Measurements from ENCODE around the gene MAFG.

MAFG gene

DNA sequence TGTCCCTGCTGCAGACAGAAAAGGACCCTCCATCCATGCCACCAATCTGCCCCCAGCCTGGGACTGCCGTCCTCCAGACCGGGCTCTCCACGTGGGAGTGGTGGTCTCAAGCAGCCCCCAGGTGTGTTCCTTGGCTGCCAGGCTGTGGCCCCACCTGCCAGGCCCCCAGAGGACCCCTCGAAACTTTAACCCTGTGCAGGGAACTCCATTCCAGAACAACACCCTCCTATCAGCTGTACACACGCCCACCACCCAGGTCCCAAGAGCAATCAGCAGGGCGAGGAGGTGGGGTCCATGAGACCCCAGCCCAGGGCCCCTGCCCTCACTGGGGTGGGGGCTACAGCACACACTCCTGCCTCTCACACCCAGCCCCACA is 8.2 kb upstream of the MAFG start:
- ATAC-seq = no peak
- TF ChIP-seq ZC3H10 (CRISPR knock-in tag; IDR thresholded peaks at IDR 0.05) (no peak), RARB (CRISPR knock-in tag; IDR thresholded peaks at IDR 0.05) (no peak), ZNF70 (CRISPR knock-in tag; IDR thresholded peaks at IDR 0.05) (no peak), ARNTL (CRISPR knock-in tag; IDR thresholded peaks at IDR 0.05; ENCODE audit: borderline replicate concordance, low read depth) (no peak), BACH2 (CRISPR knock-in tag; IDR thresholded peaks at IDR 0.05; ENCODE audit: borderline replicate concordance) (no peak), SNAI2 (CRISPR knock-in tag; IDR thresholded peaks at IDR 0.05) (no peak), ESRRG (CRISPR knock-in tag; IDR thresholded peaks at IDR 0.05) (no peak), ZNF8 (CRISPR knock-in tag; IDR thresholded peaks at IDR 0.05) (no peak), TCF4 (CRISPR knock-in tag; IDR thresholded peaks at IDR 0.05; ENCODE audit: borderline replicate concordance) (no peak)
- TF ChIP-seq, protein P1, sequence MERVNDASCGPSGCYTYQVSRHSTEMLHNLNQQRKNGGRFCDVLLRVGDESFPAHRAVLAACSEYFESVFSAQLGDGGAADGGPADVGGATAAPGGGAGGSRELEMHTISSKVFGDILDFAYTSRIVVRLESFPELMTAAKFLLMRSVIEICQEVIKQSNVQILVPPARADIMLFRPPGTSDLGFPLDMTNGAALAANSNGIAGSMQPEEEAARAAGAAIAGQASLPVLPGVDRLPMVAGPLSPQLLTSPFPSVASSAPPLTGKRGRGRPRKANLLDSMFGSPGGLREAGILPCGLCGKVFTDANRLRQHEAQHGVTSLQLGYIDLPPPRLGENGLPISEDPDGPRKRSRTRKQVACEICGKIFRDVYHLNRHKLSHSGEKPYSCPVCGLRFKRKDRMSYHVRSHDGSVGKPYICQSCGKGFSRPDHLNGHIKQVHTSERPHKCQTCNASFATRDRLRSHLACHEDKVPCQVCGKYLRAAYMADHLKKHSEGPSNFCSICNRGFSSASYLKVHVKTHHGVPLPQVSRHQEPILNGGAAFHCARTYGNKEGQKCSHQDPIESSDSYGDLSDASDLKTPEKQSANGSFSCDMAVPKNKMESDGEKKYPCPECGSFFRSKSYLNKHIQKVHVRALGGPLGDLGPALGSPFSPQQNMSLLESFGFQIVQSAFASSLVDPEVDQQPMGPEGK (CRISPR knock-in tag; IDR thresholded peaks at IDR 0.05; ENCODE audit: borderline replicate concordance) = no peak
- TF ChIP-seq, protein P2, sequence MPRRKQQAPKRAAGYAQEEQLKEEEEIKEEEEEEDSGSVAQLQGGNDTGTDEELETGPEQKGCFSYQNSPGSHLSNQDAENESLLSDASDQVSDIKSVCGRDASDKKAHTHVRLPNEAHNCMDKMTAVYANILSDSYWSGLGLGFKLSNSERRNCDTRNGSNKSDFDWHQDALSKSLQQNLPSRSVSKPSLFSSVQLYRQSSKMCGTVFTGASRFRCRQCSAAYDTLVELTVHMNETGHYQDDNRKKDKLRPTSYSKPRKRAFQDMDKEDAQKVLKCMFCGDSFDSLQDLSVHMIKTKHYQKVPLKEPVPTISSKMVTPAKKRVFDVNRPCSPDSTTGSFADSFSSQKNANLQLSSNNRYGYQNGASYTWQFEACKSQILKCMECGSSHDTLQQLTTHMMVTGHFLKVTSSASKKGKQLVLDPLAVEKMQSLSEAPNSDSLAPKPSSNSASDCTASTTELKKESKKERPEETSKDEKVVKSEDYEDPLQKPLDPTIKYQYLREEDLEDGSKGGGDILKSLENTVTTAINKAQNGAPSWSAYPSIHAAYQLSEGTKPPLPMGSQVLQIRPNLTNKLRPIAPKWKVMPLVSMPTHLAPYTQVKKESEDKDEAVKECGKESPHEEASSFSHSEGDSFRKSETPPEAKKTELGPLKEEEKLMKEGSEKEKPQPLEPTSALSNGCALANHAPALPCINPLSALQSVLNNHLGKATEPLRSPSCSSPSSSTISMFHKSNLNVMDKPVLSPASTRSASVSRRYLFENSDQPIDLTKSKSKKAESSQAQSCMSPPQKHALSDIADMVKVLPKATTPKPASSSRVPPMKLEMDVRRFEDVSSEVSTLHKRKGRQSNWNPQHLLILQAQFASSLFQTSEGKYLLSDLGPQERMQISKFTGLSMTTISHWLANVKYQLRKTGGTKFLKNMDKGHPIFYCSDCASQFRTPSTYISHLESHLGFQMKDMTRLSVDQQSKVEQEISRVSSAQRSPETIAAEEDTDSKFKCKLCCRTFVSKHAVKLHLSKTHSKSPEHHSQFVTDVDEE (CRISPR knock-in tag; IDR thresholded peaks at IDR 0.05) = no peak
- TF ChIP-seq, protein P3, sequence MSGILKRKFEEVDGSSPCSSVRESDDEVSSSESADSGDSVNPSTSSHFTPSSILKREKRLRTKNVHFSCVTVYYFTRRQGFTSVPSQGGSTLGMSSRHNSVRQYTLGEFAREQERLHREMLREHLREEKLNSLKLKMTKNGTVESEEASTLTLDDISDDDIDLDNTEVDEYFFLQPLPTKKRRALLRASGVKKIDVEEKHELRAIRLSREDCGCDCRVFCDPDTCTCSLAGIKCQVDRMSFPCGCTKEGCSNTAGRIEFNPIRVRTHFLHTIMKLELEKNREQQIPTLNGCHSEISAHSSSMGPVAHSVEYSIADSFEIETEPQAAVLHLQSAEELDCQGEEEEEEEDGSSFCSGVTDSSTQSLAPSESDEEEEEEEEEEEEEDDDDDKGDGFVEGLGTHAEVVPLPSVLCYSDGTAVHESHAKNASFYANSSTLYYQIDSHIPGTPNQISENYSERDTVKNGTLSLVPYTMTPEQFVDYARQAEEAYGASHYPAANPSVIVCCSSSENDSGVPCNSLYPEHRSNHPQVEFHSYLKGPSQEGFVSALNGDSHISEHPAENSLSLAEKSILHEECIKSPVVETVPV (CRISPR knock-in tag; IDR thresholded peaks at IDR 0.05) = no peak

DNA sequence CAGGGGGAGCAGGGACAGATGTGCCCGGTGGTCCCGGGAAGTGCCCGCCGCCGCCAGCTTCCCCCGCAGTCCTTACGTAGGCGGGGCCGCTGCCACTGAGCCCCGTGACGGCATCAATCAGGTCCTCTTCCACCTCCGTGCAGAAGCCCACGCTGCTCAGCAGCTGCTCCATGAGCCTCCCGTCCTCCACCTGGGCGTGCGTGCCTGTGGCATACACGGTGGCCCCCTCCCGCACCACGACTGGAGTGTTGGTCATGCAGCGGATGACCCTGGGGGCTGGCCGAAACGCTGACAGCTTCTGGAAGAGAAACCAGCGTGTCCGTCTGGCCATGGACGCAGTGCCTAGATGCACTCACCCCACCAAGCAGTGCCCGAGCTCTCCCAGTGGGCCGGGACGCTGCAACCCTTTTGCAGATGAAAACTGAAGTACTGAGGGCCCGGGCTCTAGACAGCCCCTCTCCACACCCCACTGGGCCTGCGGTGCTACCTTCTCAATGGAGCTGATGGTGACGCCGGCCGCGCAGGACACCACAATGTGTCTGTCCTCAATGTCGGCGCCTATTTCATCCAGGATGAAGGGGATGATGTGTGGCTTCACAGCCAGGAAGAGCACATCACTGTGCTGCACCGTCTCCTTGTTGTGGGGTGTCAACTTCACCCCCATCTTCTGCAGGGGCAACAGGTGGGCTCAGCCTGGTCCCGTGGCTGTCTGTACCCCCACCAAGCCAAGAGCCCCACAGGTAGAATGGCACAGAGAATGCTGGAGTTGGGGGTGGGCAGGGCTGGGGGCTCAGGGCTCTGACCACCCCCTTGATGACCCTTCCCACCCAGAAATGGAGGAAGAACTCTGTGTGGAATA is 7.5 kb upstream of the MAFG start:
- TF ChIP-seq ZNF565 (CRISPR knock-in tag; conservative IDR thresholded peaks at IDR 0.05; ENCODE audit: low read depth) (no peak), CSDC2 (CRISPR knock-in tag; IDR thresholded peaks at IDR 0.05) (no peak), ARNTL (CRISPR knock-in tag; IDR thresholded peaks at IDR 0.05; ENCODE audit: borderline replicate concordance, low read depth) (no peak), RARB (CRISPR knock-in tag; IDR thresholded peaks at IDR 0.05) (no peak), ZFP3 (CRISPR knock-in tag; IDR thresholded peaks at IDR 0.05) (no peak), TCF4 (CRISPR knock-in tag; IDR thresholded peaks at IDR 0.05; ENCODE audit: borderline replicate concordance) (no peak), ZNF70 (CRISPR knock-in tag; IDR thresholded peaks at IDR 0.05) (no peak), ZNF8 (CRISPR knock-in tag; IDR thresholded peaks at IDR 0.05) (no peak), ISL1 (CRISPR knock-in tag; IDR thresholded peaks at IDR 0.05) (no peak), OSR1 (CRISPR knock-in tag; IDR thresholded peaks at IDR 0.05) (no peak), GLIS3 (CRISPR knock-in tag; IDR thresholded peaks at IDR 0.05) (no peak), BACH2 (CRISPR knock-in tag; IDR thresholded peaks at IDR 0.05; ENCODE audit: borderline replicate concordance) (no peak)
- TF ChIP-seq, protein P4, sequence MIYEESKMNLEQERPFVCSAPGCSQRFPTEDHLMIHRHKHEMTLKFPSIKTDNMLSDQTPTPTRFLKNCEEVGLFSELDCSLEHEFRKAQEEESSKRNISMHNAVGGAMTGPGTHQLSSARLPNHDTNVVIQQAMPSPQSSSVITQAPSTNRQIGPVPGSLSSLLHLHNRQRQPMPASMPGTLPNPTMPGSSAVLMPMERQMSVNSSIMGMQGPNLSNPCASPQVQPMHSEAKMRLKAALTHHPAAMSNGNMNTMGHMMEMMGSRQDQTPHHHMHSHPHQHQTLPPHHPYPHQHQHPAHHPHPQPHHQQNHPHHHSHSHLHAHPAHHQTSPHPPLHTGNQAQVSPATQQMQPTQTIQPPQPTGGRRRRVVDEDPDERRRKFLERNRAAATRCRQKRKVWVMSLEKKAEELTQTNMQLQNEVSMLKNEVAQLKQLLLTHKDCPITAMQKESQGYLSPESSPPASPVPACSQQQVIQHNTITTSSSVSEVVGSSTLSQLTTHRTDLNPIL (CRISPR knock-in tag; IDR thresholded peaks at IDR 0.05; ENCODE audit: low read depth) = no peak
- TF ChIP-seq, protein P5, sequence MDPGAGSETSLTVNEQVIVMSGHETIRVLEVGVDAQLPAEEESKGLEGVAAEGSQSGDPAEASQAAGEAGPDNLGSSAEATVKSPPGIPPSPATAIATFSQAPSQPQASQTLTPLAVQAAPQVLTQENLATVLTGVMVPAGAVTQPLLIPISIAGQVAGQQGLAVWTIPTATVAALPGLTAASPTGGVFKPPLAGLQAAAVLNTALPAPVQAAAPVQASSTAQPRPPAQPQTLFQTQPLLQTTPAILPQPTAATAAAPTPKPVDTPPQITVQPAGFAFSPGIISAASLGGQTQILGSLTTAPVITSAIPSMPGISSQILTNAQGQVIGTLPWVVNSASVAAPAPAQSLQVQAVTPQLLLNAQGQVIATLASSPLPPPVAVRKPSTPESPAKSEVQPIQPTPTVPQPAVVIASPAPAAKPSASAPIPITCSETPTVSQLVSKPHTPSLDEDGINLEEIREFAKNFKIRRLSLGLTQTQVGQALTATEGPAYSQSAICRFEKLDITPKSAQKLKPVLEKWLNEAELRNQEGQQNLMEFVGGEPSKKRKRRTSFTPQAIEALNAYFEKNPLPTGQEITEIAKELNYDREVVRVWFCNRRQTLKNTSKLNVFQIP (CRISPR knock-in tag; IDR thresholded peaks at IDR 0.05; ENCODE audit: borderline replicate concordance, low read depth) = no peak
- TF ChIP-seq, protein P3 (CRISPR knock-in tag; IDR thresholded peaks at IDR 0.05) = no peak
- TF ChIP-seq, protein P1 (CRISPR knock-in tag; IDR thresholded peaks at IDR 0.05; ENCODE audit: borderline replicate concordance) = no peak
- TF ChIP-seq, protein P2 (CRISPR knock-in tag; IDR thresholded peaks at IDR 0.05) = no peak
- no peak for ATAC-seq
